ENCODE measurements around the gene C11orf65. TPM values are rescaled to one million over a fixed set of nuclear protein-coding genes. Genes with fewer than 3 reads are reported as not detected.
"Not testable (repeated sequence)": the region's sequence is repeated elsewhere in the genome, so short reads cannot be mapped to it uniquely, and the experiment has no call there.

The C11orf65 gene
- total RNA-seq, 1 donor: 1.1 TPM

DNA sequence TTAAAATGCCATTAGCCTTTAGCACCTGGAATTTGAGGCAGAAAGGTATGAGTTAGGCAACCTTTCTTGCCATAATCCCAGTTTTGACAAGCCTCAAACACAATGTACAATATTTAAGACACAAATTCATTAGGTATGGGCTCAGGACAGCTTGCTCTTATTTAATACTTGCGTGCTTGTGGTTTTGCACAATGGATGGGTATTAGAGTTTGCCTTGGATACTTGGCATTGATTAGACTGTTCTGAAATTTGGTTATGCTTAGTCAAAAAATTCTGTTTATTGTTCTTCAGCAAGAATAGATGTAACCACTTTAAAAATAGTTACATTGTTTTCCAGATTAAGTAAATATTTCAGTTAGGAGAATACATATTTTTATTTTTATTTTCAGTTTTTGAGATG, 5.4 kb upstream of the C11orf65 start:
- H3K4me2 ChIP-seq (ENCODE audit: insufficient read depth, low read length): no peak overlapping the region
- H3K27me3 ChIP-seq (ENCODE audit: insufficient read depth, low read length): no peaks in the 10 kb centered on the region
- no peaks in the 10 kb centered on the region for H3K4me1 ChIP-seq (ENCODE audit: insufficient read depth, low read length)
- peaks cover 20% of the 10 kb centered on the region for H3K36me3 ChIP-seq (ENCODE audit: insufficient read depth, low read length)
- H3K79me2 ChIP-seq (ENCODE audit: insufficient read depth, low read length): no peaks in the 10 kb centered on the region
- no peaks in the 10 kb centered on the region for H3K9me3 ChIP-seq (ENCODE audit: low read depth, low read length)
- H2AFZ ChIP-seq (ENCODE audit: low read length): no peak overlapping the region
- H4K20me1 ChIP-seq (ENCODE audit: insufficient read depth, low read length): no peaks in the 10 kb centered on the region
- H3K4me3 ChIP-seq (ENCODE audit: insufficient read depth, low read length): no peak overlapping the region
- TF ChIP-seq, protein P1, sequence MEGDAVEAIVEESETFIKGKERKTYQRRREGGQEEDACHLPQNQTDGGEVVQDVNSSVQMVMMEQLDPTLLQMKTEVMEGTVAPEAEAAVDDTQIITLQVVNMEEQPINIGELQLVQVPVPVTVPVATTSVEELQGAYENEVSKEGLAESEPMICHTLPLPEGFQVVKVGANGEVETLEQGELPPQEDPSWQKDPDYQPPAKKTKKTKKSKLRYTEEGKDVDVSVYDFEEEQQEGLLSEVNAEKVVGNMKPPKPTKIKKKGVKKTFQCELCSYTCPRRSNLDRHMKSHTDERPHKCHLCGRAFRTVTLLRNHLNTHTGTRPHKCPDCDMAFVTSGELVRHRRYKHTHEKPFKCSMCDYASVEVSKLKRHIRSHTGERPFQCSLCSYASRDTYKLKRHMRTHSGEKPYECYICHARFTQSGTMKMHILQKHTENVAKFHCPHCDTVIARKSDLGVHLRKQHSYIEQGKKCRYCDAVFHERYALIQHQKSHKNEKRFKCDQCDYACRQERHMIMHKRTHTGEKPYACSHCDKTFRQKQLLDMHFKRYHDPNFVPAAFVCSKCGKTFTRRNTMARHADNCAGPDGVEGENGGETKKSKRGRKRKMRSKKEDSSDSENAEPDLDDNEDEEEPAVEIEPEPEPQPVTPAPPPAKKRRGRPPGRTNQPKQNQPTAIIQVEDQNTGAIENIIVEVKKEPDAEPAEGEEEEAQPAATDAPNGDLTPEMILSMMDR (IDR thresholded peaks at IDR 0.05; ENCODE audit: extremely low read depth, low read depth, low read length): no peak
- no peak overlapping the region for H3K27ac ChIP-seq (ENCODE audit: low read depth, low read length)
- no peak for DNase-seq (ENCODE audit: insufficient read length, low spot score, missing footprints)

DNA sequence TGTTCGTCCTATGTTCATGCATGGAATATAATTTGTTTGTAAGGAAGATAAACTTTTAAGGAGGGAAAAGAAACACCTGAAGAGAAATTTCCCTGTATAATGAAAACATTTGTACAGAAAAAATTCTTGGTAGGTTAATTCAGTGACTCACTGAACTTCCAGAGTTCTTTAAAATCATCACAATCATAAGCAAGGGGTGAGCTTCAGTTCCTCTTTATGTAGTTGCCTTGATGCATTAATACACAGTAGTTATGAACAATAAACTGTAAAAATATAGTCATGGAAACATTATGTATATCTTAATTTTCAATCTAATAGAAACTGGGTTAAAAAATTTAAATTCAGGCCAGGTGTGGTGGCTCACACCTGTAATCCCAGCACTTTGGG, 1.1 kb upstream of the C11orf65 start:
- Histone ChIP-seq H4K20me1 (ENCODE audit: insufficient read depth, low read length) (no peaks in the 10 kb centered on the region), H3K36me3 (ENCODE audit: insufficient read depth, low read length) (no peaks in the 10 kb centered on the region), H3K4me2 (ENCODE audit: insufficient read depth, low read length) (peak overlapping the region; percentile 94), H3K4me1 (ENCODE audit: insufficient read depth, low read length) (no peaks in the 10 kb centered on the region), H2AFZ (ENCODE audit: low read length) (peak overlapping the region; percentile 97), H3K27ac (ENCODE audit: low read depth, low read length) (no peak overlapping the region), H3K4me3 (ENCODE audit: insufficient read depth, low read length) (no peak overlapping the region), H3K9me3 (ENCODE audit: low read depth, low read length) (no peaks in the 10 kb centered on the region), H3K27me3 (ENCODE audit: insufficient read depth, low read length) (no peaks in the 10 kb centered on the region), H3K79me2 (ENCODE audit: insufficient read depth, low read length) (no peaks in the 10 kb centered on the region)
- TF ChIP-seq, protein P1 (IDR thresholded peaks at IDR 0.05; ENCODE audit: extremely low read depth, low read depth, low read length): no peak
- DNase-seq (ENCODE audit: insufficient read length, low spot score, missing footprints): no peak

DNA sequence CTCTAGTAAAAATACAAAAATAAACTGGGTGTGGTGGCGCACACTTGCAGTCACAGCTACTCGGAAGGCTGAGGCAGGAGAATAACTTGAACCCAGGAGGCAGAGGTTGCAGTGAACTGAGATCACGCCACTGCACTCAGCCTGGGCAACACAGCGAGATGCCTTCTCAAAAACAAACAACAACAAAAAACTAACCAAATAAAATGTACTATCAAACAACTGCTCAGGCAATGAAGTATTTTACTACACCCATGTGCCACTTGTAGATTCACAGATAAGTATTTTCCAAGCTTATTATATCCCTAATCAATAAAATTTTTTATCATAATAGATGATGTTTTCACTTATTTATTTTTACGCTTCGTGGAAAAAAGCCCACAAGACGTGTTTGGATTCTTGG, 924 bp downstream of the C11orf65 start:
- Histone ChIP-seq H3K4me2 (ENCODE audit: insufficient read depth, low read length) (peak overlapping the region; percentile 94), H3K9me3 (ENCODE audit: low read depth, low read length) (no peaks in the 10 kb centered on the region), H3K27ac (ENCODE audit: low read depth, low read length) (peak overlapping the region; percentile 97), H3K79me2 (ENCODE audit: insufficient read depth, low read length) (no peaks in the 10 kb centered on the region), H4K20me1 (ENCODE audit: insufficient read depth, low read length) (no peaks in the 10 kb centered on the region), H3K4me1 (ENCODE audit: insufficient read depth, low read length) (no peaks in the 10 kb centered on the region), H3K36me3 (ENCODE audit: insufficient read depth, low read length) (no peaks in the 10 kb centered on the region), H2AFZ (ENCODE audit: low read length) (peak overlapping the region; percentile 97), H3K4me3 (ENCODE audit: insufficient read depth, low read length) (peak overlapping the region; percentile 82), H3K27me3 (ENCODE audit: insufficient read depth, low read length) (no peaks in the 10 kb centered on the region)
- TF ChIP-seq, protein P1 (IDR thresholded peaks at IDR 0.05; ENCODE audit: extremely low read depth, low read depth, low read length): no peak
- DNase-seq (ENCODE audit: insufficient read length, low spot score, missing footprints): peak; percentile 54

DNA sequence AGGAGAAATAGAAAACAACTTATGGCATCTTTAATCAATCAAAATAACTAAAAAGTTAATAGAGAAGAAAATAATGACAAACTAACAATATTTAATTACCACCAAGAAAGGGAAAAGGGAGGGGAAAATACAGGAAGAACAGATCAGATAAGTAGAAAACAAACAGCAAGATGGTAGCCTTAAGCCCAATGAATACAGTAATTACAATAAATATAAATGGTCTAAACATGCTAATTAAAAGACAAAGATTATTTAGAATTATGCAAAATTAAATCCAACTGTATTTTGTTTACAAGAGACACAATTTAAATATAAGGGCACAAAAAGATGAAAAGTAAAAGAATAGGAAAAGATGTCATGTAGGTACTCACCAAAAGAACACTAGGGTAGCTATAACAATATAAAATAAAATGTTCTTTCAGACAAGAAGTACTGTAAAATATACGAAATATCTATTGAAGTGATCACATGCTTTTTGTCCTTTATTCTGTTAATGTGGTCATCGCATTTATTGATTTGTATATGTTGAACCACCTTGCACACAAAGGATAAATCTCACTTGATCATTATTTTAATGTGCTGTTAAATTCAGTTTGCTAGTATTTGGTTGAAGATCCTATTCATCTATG, 14.0 kb downstream of the C11orf65 start:
- H3K27me3 ChIP-seq (ENCODE audit: insufficient read depth, low read length): no peaks in the 10 kb centered on the region
- DNase-seq (ENCODE audit: insufficient read length, low spot score, missing footprints): no peak
- TF ChIP-seq, protein P1 (IDR thresholded peaks at IDR 0.05; ENCODE audit: extremely low read depth, low read depth, low read length): no peak
- H2AFZ ChIP-seq (ENCODE audit: low read length): no peak overlapping the region
- no peak overlapping the region for H3K27ac ChIP-seq (ENCODE audit: low read depth, low read length)
- no peaks in the 10 kb centered on the region for H3K4me1 ChIP-seq (ENCODE audit: insufficient read depth, low read length)
- no peak overlapping the region for H3K4me3 ChIP-seq (ENCODE audit: insufficient read depth, low read length)
- H3K4me2 ChIP-seq (ENCODE audit: insufficient read depth, low read length): no peak overlapping the region
- peaks cover 3% of the 10 kb centered on the region for H3K9me3 ChIP-seq (ENCODE audit: low read depth, low read length)
- no peaks in the 10 kb centered on the region for H4K20me1 ChIP-seq (ENCODE audit: insufficient read depth, low read length)
- no peaks in the 10 kb centered on the region for H3K36me3 ChIP-seq (ENCODE audit: insufficient read depth, low read length)
- no peaks in the 10 kb centered on the region for H3K79me2 ChIP-seq (ENCODE audit: insufficient read depth, low read length)

DNA sequence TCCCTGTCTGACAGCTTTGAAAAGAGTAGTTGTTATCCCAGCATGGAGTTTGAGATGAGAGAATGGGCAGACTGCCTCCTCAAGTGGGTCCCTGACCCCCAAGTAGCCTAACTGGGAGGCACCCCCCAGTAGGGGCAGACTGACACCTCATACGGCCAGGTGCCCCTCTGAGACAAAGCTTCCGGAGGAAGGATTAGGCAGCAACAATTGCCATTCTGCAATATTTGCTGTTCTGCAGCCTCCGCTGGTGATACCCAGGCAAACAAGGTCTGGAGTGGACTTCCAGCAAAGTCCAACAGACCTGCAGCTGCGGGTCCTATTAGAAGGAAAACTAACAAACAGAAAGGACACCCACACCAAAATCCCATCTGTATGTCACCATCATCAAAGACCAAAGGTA, 25.9 kb downstream of the C11orf65 start:
- H3K4me1 ChIP-seq (ENCODE audit: insufficient read depth, low read length); H2AFZ ChIP-seq (ENCODE audit: low read length); H4K20me1 ChIP-seq (ENCODE audit: insufficient read depth, low read length); H3K4me2 ChIP-seq (ENCODE audit: insufficient read depth, low read length); H3K27ac ChIP-seq (ENCODE audit: low read depth, low read length); H3K36me3 ChIP-seq (ENCODE audit: insufficient read depth, low read length); H3K79me2 ChIP-seq (ENCODE audit: insufficient read depth, low read length); H3K4me3 ChIP-seq (ENCODE audit: insufficient read depth, low read length); H3K9me3 ChIP-seq (ENCODE audit: low read depth, low read length); H3K27me3 ChIP-seq (ENCODE audit: insufficient read depth, low read length); DNase-seq (ENCODE audit: insufficient read length, low spot score, missing footprints): not testable (repeated sequence)

Measured in osteoblast (primary cell).